ENCODE data around the gene ANXA3.

DNA sequence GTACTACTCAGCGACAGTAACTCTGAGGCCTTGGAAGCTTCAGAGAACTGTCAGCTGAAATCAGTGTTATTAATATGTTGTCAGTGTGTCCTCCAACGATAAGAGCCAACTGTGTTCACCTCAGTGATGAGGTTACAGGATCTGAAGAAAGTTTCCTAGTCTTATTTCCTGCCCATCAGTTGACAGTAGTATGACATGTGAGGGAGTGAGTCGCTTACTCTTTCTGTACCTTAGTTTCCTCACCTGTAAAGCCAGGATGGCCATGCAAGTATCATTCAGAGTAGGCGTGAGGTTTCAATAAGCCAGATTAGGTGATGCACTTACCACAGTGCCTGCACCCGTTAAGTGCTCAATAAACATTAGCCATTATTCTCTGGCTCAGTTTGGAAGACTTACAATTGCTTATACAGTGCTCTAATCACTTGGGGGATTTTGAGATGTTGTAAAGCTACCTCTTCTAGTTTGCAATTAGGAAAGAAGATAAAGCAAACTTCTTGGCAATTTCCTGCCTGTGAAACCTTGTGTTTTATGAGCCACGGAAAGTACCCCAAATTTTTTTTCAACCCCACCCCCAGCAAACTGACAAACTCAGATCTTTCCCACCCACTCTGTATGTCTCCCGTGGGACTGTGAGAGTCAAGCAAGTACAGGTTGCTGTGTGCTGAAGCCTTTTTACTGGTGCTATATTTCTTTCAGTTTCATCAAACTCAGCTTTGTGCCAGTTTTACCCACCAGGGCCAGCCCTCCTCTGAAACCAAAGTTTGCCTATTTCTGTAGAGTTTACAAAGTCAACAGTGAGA lies 62.2 kb downstream of the ANXA3 start:
- no peak for TF ChIP-seq POLR2AphosphoS5 (IDR thresholded peaks at IDR 0.05)
- TF ChIP-seq, protein P1, sequence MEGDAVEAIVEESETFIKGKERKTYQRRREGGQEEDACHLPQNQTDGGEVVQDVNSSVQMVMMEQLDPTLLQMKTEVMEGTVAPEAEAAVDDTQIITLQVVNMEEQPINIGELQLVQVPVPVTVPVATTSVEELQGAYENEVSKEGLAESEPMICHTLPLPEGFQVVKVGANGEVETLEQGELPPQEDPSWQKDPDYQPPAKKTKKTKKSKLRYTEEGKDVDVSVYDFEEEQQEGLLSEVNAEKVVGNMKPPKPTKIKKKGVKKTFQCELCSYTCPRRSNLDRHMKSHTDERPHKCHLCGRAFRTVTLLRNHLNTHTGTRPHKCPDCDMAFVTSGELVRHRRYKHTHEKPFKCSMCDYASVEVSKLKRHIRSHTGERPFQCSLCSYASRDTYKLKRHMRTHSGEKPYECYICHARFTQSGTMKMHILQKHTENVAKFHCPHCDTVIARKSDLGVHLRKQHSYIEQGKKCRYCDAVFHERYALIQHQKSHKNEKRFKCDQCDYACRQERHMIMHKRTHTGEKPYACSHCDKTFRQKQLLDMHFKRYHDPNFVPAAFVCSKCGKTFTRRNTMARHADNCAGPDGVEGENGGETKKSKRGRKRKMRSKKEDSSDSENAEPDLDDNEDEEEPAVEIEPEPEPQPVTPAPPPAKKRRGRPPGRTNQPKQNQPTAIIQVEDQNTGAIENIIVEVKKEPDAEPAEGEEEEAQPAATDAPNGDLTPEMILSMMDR (IDR thresholded peaks at IDR 0.05), result no peak

Measured in stomach (tissue), 4 donors.